Gastrocnemius medialis (tissue), 4 donors: Measurements from ENCODE around the gene SLC6A19.

Experiments
- CTCF ChIP-seq, 5 experiments: fragments of 450-650 bp in 3 of 5; fragments of 200-600 bp in 2 of 5; sonication (generic) in 2 of 5; IDR thresholded peaks in 4 of 5; conservative IDR thresholded peaks in 1 of 5; 1 replicate in 4 of 5; 2 replicates in 1 of 5; pipeline ENCODE4 v1.5.1; 2016 to 2019; ENCODE audit warnings: antibody characterized with exemption in 5 of 5, mild to moderate bottlenecking in 3 of 5, moderate library complexity in 3 of 5
- POLR2A ChIP-seq, 2 donors: fragments of 450-650 bp; IDR thresholded peaks; one replicate each; pipeline ENCODE4 v1.6.1; 2017; ENCODE audit warnings: antibody characterized with exemption in 2 of 2, mild to moderate bottlenecking in 2 of 2, moderate library complexity in 2 of 2

GRCh38 chr5:1208221-1208742, 6.9 kb downstream of the SLC6A19 start:
- no peak for TF ChIP-seq CTCF (IDR thresholded peaks at IDR 0.05 in 4 of 5, conservative IDR thresholded peaks at IDR 0.05 in 1 of 5)
- no peak for TF ChIP-seq POLR2A (IDR thresholded peaks at IDR 0.05)
